Effector memory CD4-positive, alpha-beta T cell (primary cell): ENCODE data around the gene SPSB1.

ENCODE experiments used
- DNase-seq, 3 donors: peaks; one replicate each; pipeline ENCODE4 v3.0.0-alpha.2; 2020
- H3K27ac ChIP-seq: 2 replicates; pipeline ENCODE4 v1.7.0; 2013; ENCODE audit warnings: mild to moderate bottlenecking, low read length, moderate library complexity; ENCODE audit not compliant: insufficient read depth, poor library complexity, severe bottlenecking
- H3K27me3 ChIP-seq: replicated peaks from 2 replicates; pipeline ENCODE4 v1.7.0; 2013; ENCODE audit warnings: mild to moderate bottlenecking, low read length; ENCODE audit not compliant: insufficient read depth, control insufficient read depth, poor library complexity, severe bottlenecking
- H3K36me3 ChIP-seq: 2 replicates; pipeline ENCODE4 v1.7.0; 2013; ENCODE audit warnings: mild to moderate bottlenecking, low read length, moderate library complexity; ENCODE audit not compliant: control insufficient read depth, insufficient read depth
- H3K4me1 ChIP-seq: 2 replicates; pipeline ENCODE4 v1.7.0; 2013; ENCODE audit warnings: low read length, mild to moderate bottlenecking; ENCODE audit not compliant: control insufficient read depth, insufficient read depth, poor library complexity, severe bottlenecking
- H3K4me3 ChIP-seq: 2 replicates; pipeline ENCODE4 v1.7.0; 2013; ENCODE audit warnings: low read length, low read depth, mild to moderate bottlenecking; ENCODE audit not compliant: insufficient read depth, poor library complexity, severe bottlenecking
- H3K9me3 ChIP-seq: 2 replicates; pipeline ENCODE4 v1.7.0; 2013; ENCODE audit warnings: mild to moderate bottlenecking, low read length, moderate library complexity; ENCODE audit not compliant: control insufficient read depth

SPSB1 gene

DNA sequence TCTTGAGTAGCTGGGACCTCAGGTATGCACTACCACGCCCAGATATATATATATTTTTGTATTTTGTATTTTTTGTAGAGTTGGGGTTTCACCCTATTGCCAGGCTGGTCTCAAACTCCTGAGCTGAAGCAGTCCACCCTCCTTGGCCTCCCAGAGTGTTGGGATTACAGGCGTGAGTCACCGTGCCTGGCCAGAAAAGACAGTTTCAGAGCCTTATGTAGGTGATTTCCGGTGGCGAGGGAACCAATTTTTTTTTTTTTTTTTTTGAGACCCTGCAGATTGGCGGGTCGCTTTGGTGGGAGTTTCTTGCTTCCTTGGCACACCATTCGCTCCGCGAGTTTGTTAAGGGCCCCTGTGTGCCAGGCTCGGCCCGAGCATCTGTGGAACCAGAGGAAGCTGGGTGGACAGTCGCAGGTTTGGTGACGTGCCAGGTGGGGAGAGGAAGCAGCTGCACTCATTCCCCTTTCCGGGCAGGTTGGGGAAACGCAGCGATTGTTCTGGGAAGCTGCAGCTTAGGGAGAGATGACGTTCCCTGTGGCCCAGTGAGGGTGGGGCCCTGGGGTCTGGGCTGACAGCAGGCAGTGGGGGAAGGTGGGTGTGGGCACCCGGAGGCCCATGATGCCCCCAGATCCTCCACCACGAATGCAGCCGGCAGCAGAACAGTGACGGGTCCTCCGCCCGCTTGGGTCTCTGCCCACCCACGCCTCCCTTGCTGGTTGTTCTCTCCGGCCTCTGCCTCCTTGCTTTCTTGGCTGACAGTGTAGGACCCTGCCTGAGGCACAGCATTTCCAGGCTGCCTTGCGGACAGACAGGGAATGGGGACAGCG lies 25.1 kb downstream of the SPSB1 start:
- Histone ChIP-seq H3K9me3 (no peaks in the 10 kb centered on the region), H3K36me3 (no peaks in the 10 kb centered on the region), H3K27me3 (no peaks in the 10 kb centered on the region), H3K4me3 (no peak overlapping the region), H3K4me1 (peaks cover 7% of the 10 kb centered on the region), H3K27ac (no peak overlapping the region)
- DNase-seq = no peak

DNA sequence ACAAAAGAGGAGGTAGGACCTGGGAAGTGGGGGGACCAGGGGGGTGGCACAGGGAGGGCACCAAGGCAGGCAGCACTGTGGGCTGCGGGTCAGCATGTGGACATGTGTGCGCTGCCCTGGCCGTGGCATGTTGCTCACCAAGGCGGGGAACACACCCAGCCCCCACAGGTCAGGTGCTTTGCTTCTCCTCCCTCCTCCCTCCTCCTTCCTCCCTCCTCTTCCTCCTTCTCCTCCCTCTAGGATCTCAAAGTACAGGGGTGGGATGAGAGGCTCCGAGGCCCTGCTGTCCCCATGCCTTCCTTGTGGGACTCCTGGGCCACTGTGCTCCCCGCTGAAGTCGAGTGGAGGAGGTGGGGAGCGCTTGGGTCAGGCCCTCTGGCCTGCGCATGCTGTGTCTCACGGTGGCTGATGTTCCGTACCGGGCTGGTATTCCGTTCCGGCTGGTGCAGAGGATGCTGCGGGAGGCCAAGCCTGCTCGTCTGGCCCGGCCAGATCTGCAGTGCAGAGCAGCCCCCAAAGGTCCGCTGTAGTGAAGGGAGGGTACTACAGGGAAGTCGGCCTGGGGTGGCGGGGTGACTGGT lies 26.6 kb downstream of the SPSB1 start:
- Histone ChIP-seq H3K4me1 (peaks cover 7% of the 10 kb centered on the region), H3K27ac (no peak overlapping the region), H3K9me3 (no peaks in the 10 kb centered on the region), H3K4me3 (no peak overlapping the region), H3K36me3 (no peaks in the 10 kb centered on the region), H3K27me3 (no peaks in the 10 kb centered on the region)
- no peak for DNase-seq

- peaks cover 6% of the 10 kb centered on the region for H3K4me1 ChIP-seq
- no peaks in the 10 kb centered on the region for H3K27me3 ChIP-seq
- H3K9me3 ChIP-seq = no peaks in the 10 kb centered on the region
- H3K4me3 ChIP-seq = no peak overlapping the region
- H3K36me3 ChIP-seq = no peaks in the 10 kb centered on the region
- no peak overlapping the region for H3K27ac ChIP-seq
- DNase-seq = no peak
Measured at GRCh38 chr1:9319789-9320519, 27.3 kb downstream of the SPSB1 start.

DNA sequence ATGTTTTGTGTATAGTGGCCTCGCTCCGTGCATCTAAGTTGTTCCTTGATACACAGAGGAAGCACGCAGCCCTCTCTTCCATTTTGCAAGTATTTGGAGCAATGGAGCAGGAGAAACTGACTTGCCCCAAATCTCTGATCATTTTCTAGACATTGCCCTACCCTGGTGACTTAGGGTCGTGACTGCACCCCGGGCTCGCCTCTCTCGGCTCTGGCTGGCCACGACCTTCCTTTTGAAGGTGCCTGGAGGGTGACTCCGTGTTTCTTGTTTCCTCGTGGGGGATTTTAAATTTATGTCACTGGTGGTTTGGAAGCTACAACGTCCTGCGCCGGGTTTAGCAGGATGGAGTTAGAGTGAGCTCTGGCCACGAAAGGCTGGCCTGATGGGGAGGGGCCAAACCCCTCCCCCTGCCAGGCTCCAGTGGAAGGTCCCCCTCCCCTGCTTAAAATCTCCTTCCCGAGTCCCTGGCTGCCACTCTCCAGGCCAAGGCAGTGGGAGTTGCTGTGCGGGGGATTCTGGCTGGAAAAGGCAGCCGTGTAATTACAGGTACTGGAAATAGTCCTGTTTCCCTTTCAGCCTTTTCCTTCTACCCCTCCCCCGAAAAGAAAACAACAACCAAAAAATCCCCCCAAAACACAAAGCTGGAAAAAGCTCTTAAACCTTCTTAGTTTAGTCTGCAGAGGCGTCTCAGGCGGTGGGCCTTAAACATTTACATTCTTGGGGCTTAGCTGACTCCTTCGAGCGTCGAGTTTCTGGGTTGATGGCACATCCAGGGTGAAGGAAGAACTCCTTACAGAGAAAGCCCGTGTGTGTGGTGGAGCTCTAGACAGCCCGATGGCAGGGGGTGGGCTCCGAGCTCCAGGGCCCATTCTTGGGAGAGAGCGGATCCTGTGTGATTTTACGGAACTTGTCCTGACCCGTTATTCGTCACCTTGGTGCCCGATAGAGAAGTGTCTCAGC lies 28.1 kb downstream of the SPSB1 start:
- H3K27ac ChIP-seq = no peak overlapping the region
- no peaks in the 10 kb centered on the region for H3K4me1 ChIP-seq
- H3K27me3 ChIP-seq = no peaks in the 10 kb centered on the region
- DNase-seq = no peak
- no peak overlapping the region for H3K4me3 ChIP-seq
- no peaks in the 10 kb centered on the region for H3K9me3 ChIP-seq
- no peaks in the 10 kb centered on the region for H3K36me3 ChIP-seq

GRCh38 chr1:9321480-9321849 lies 28.8 kb downstream of the SPSB1 start:
- H3K36me3 ChIP-seq = no peaks in the 10 kb centered on the region
- no peaks in the 10 kb centered on the region for H3K4me1 ChIP-seq
- no peak for DNase-seq
- no peaks in the 10 kb centered on the region for H3K9me3 ChIP-seq
- no peaks in the 10 kb centered on the region for H3K27me3 ChIP-seq
- H3K27ac ChIP-seq = no peak overlapping the region
- no peak overlapping the region for H3K4me3 ChIP-seq

DNA sequence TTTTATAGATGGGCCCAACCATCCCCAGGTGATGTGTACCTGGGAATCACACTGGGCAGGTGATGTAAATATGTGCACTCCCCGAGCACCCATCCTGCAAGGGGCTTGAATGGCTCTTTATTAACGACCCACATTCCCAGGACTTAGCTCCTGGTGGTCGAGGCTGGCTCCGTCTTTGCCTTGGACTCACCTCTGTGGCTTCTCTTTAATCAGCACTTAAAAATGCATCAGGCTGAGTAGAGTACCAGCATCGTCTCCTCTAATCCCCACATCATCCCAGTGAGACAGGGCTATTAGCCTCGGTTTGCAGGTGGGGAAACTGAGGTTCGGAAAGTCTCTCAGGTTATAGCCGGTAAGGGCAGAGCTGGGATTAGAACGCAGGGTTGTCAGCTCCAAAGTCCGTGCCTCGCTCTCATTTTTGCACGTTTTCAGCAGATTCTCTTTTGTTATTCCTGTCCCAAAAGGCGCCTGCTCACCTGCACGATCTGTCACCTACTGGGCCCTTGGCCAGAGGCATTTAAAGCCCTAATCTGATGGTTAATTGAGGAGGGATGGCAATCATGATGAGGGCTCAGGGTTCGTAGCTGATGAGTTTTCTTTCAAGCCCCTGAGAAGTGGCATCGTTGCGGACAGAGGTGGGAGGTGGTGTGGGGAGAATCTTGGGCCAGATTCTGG lies 29.4 kb downstream of the SPSB1 start:
- H3K27me3 ChIP-seq = no peaks in the 10 kb centered on the region
- H3K4me3 ChIP-seq = no peak overlapping the region
- no peaks in the 10 kb centered on the region for H3K9me3 ChIP-seq
- H3K4me1 ChIP-seq = no peaks in the 10 kb centered on the region
- no peak for DNase-seq
- no peaks in the 10 kb centered on the region for H3K36me3 ChIP-seq
- no peak overlapping the region for H3K27ac ChIP-seq

- no peaks in the 10 kb centered on the region for H3K4me1 ChIP-seq
- no peak overlapping the region for H3K27ac ChIP-seq
- H3K4me3 ChIP-seq = no peak overlapping the region
- H3K9me3 ChIP-seq = no peaks in the 10 kb centered on the region
- DNase-seq = no peak
- H3K36me3 ChIP-seq = no peaks in the 10 kb centered on the region
- no peaks in the 10 kb centered on the region for H3K27me3 ChIP-seq
Measured at GRCh38 chr1:9322661-9323244, 30.1 kb downstream of the SPSB1 start.

- H3K36me3 ChIP-seq = no peaks in the 10 kb centered on the region
- no peaks in the 10 kb centered on the region for H3K9me3 ChIP-seq
- no peak for DNase-seq
- no peak overlapping the region for H3K27ac ChIP-seq
- H3K4me3 ChIP-seq = no peak overlapping the region
- no peaks in the 10 kb centered on the region for H3K4me1 ChIP-seq
- H3K27me3 ChIP-seq = no peaks in the 10 kb centered on the region
Measured at GRCh38 chr1:9324246-9325096, 31.8 kb downstream of the SPSB1 start.
